A549 (cell line): ENCODE data around the gene INPP1. TPM values are rescaled to one million over a fixed set of nuclear protein-coding genes. Genes with fewer than 3 reads are reported as not detected.

Source experiments
- ATAC-seq, 2 experiments: fragments of 200-7000 bp in 1 of 2; fragments of >200 bp in 1 of 2; cut with Nextera tagmentation in 1 of 2; cut with Tn5 transposase in 1 of 2; 3 replicates each; pipeline versions ENCODE4 v1.8.0 to v1.9.1; 2018 to 2020; ENCODE audit warnings: mild to moderate bottlenecking in 1 of 2, moderate library complexity in 1 of 2
- CTCF ChIA-PET: fragments of 300-600 bp; sonication (Branson Sonifier 250); formaldehyde crosslinking; extraction: SDS; loops from one replicate; lab custom pipeline; 2021; ENCODE audit warnings: antibody characterized with exemption, inconsistent platforms; lab: Yijun Ruan, JAX
- POLR2A ChIA-PET: fragments of 350-600 bp; formaldehyde crosslinking; extraction: SDS; loops from one replicate; lab custom pipeline; 2021; ENCODE audit warnings: antibody characterized with exemption, inconsistent platforms; lab: Yijun Ruan, JAX
- DNase-seq, 2 experiments: peaks; one replicate each; pipeline versions ENCODE4 v3.0.0 to v3.0.0-alpha.2; 2011 to 2016; ENCODE audit warnings: low read depth in 1 of 2, low spot score in 1 of 2
- FAIRE-seq: peaks from 2 replicates; lab custom pipeline; 2011; peaks lifted over from hg19 to GRCh38; lab: Jason Lieb, UNC
- H3K27ac ChIP-seq, 2 experiments: fragments of >200 bp; sonication (Bioruptor Twin); formaldehyde crosslinking; 3 replicates each; pipeline ENCODE4 v1.5.1; 2016 to 2017
- H3K4me1 ChIP-seq: fragments of >200 bp; sonication (Bioruptor Twin); formaldehyde crosslinking; 3 replicates; pipeline ENCODE4 v1.6.1; 2016
- H3K4me2 ChIP-seq: fragments of >200 bp; sonication (Bioruptor Twin); formaldehyde crosslinking; 3 replicates; pipeline ENCODE4 v1.6.1; 2016
- H3K4me3 ChIP-seq: fragments of >200 bp; sonication (Bioruptor Twin); formaldehyde crosslinking; 3 replicates; pipeline ENCODE4 v1.5.1; 2016
- H3K9me3 ChIP-seq: fragments of >200 bp; sonication (Bioruptor Twin); formaldehyde crosslinking; 3 replicates; pipeline ENCODE4 v1.6.1; 2016
- BHLHE40 ChIP-seq: IDR thresholded peaks from 2 replicates; pipeline ENCODE4 v1.6.1; 2012; ENCODE audit warnings: low read depth, low read length, inconsistent platforms
- CBX2 ChIP-seq: fragments of 200-600 bp; sonication (generic); IDR thresholded peaks from 2 replicates; pipeline ENCODE4 v1.6.1; 2016; ENCODE audit warnings: low read depth, mild to moderate bottlenecking, borderline replicate concordance
- CEBPB ChIP-seq, 2 experiments: fragments of >200 bp in 1 of 2; sonication (Bioruptor Twin) in 1 of 2; formaldehyde crosslinking in 1 of 2; IDR thresholded peaks; 2 replicates each; pipeline ENCODE4 v1.6.1; 2012 to 2016
- CTCF ChIP-seq: fragments of >200 bp; sonication (Bioruptor Twin); formaldehyde crosslinking; IDR thresholded peaks from 3 replicates; pipeline ENCODE4 v1.5.1; 2016
- E2F6 ChIP-seq: IDR thresholded peaks from 2 replicates; pipeline ENCODE4 v1.6.1; 2012; ENCODE audit warnings: low read depth, borderline replicate concordance
- EHF ChIP-seq: fragments of 250-450 bp; sonication (Bioruptor Pico); IDR thresholded peaks from 2 replicates; pipeline ENCODE4 v1.5.0; 2020; ENCODE audit warnings: mild to moderate bottlenecking
- ESRRA ChIP-seq: fragments of 150-350 bp; IDR thresholded peaks from 2 replicates; pipeline ENCODE4 v1.6.1; 2014; ENCODE audit warnings: mild to moderate bottlenecking, low read length, borderline replicate concordance
- FOSB ChIP-seq: fragments of 250-450 bp; sonication (Bioruptor Pico); IDR thresholded peaks from 2 replicates; pipeline ENCODE4 v1.5.0; 2020; ENCODE audit warnings: mild to moderate bottlenecking, moderate library complexity
- GATA3 ChIP-seq: IDR thresholded peaks from 2 replicates; pipeline ENCODE4 v1.6.1; 2012; ENCODE audit warnings: borderline replicate concordance
- HDAC2 ChIP-seq: fragments of 200-600 bp; sonication (generic); IDR thresholded peaks from 2 replicates; pipeline ENCODE4 v1.6.1; 2016
- HOXB13 ChIP-seq: fragments of 250-450 bp; sonication (Bioruptor Pico); IDR thresholded peaks from 2 replicates; pipeline ENCODE4 v1.5.0; 2020; ENCODE audit warnings: low read depth, mild to moderate bottlenecking, moderate library complexity
- JUN ChIP-seq, 2 experiments: fragments of >200 bp; sonication (Bioruptor Twin); formaldehyde crosslinking; IDR thresholded peaks; 2 replicates in 1 of 2; 3 replicates in 1 of 2; pipeline ENCODE4 v1.6.1; 2016 to 2017
- JUNB ChIP-seq: fragments of >200 bp; sonication (Bioruptor Twin); formaldehyde crosslinking; IDR thresholded peaks from 2 replicates; pipeline ENCODE4 v1.6.1; 2016
- KDM1A ChIP-seq: fragments of 200-600 bp; sonication (generic); IDR thresholded peaks from 2 replicates; pipeline ENCODE4 v1.6.1; 2016; ENCODE audit warnings: low read depth, mild to moderate bottlenecking
- KDM5A ChIP-seq: fragments of 200-600 bp; sonication (generic); IDR thresholded peaks from 2 replicates; pipeline ENCODE4 v1.6.1; 2016; ENCODE audit warnings: antibody characterized with exemption, mild to moderate bottlenecking
- MAFK ChIP-seq: fragments of 450-650 bp; IDR thresholded peaks from 2 replicates; pipeline ENCODE4 v1.6.1; 2014; ENCODE audit not compliant: partially characterized antibody
- MAZ ChIP-seq: fragments of 150-350 bp; IDR thresholded peaks from 2 replicates; pipeline ENCODE4 v1.6.1; 2014; ENCODE audit warnings: antibody characterized with exemption, low read depth, low read length, borderline replicate concordance
- MYC ChIP-seq: IDR thresholded peaks from 2 replicates; pipeline ENCODE4 v1.6.1; 2012; ENCODE audit warnings: mild to moderate bottlenecking, inconsistent platforms, low read length, improper control_type of control experiment, borderline replicate concordance
- NFE2L2 ChIP-seq: fragments of 150-350 bp; conservative IDR thresholded peaks from 2 replicates; pipeline ENCODE4 v1.6.1; 2014; ENCODE audit warnings: low read length
- PBX3 ChIP-seq: IDR thresholded peaks from 2 replicates; pipeline ENCODE4 v1.6.1; 2012
- RAD21 ChIP-seq, 2 experiments: fragments of >200 bp in 1 of 2; sonication (Bioruptor Twin) in 1 of 2; formaldehyde crosslinking in 1 of 2; IDR thresholded peaks in 1 of 2; conservative IDR thresholded peaks in 1 of 2; 2 replicates in 1 of 2; 3 replicates in 1 of 2; pipeline ENCODE4 v1.6.1; 2012 to 2018; ENCODE audit warnings: inconsistent platforms in 1 of 2
- RCOR1 ChIP-seq: fragments of 150-350 bp; IDR thresholded peaks from 2 replicates; pipeline ENCODE4 v1.6.1; 2014; ENCODE audit warnings: antibody characterized with exemption, low read length, low read depth
- RFX5 ChIP-seq: fragments of 450-650 bp; IDR thresholded peaks from 2 replicates; pipeline ENCODE4 v1.7.1; 2014; ENCODE audit warnings: antibody characterized with exemption, mild to moderate bottlenecking, moderate library complexity
- TP53 ChIP-seq: fragments of 250-450 bp; sonication (Bioruptor Pico); IDR thresholded peaks from 2 replicates; pipeline ENCODE4 v1.5.0; 2021; ENCODE audit warnings: mild to moderate bottlenecking, moderate library complexity
- ZC3H11A ChIP-seq: fragments of 450-650 bp; IDR thresholded peaks from 2 replicates; pipeline ENCODE4 v1.6.1; 2014; ENCODE audit warnings: antibody characterized with exemption, mild to moderate bottlenecking
- WGBS: methylation state at CpG from one replicate; pipeline ENCODE4 v1.1.6; 2017; ENCODE audit errors: missing lambda C conversion rate; 5-methylcytosine and 5-hydroxymethylcytosine counted together
- polyA plus RNA-seq, 4 experiments: library from polyadenylated mRNA; depleted of rRNA in 3 of 4; stranded (reverse); fragments of >200 nt; fragmentation: RNase III in 1 of 4; extraction: RNeasy Plus Mini Kit Qiagen cat#74134 plus additional on column Dnase treatment in 1 of 4; gene quantifications; 2 replicates in 3 of 4; 3 replicates in 1 of 4; pipeline ENCODE4 v1.2.3, GENCODE V29; 2011 to 2017

Gene INPP1
- polyA plus RNA-seq, 2 of the 4 experiments (the other 2 are of a cell fraction): 12.8 to 18.4 TPM

GRCh38 chr2:190406805-190407204, 63.4 kb downstream of the INPP1 start:
- DNase-seq (no peak), ATAC-seq (no peak), FAIRE-seq (no peak)
- ChIA-PET POLR2A (no interaction called here), CTCF (interaction anchor here (0.9 to 1.2 kb wide), 2 partner anchors 8 to 74 kb away, joined by 3 to 4 read pairs; no protein-coding TSS in a partner anchor)
- TF ChIP-seq CTCF (no peak), PBX3 (no peak), HDAC2 (no peak), ESRRA (no peak), BHLHE40 (no peak), MYC (no peak), GATA3 (no peak), RCOR1 (no peak), EHF (no peak)
- Histone ChIP-seq H3K9me3 (0 out of 3 replicates have a peak, but pooled peaks cover 3% of the 10 kb centered on the region), H3K4me1 (peaks cover 23% of the 10 kb centered on the region), H3K27ac (no peak overlapping the region), H3K4me2 (no peak overlapping the region), H3K4me3 (no peak overlapping the region)
- WGBS: 89% methylated on average over 4 of the region's 4 CpGs

- FAIRE-seq: no peak
- TF ChIP-seq TP53 (CRISPR knock-in tag): no peak
- no peak for TF ChIP-seq MYC
- TF ChIP-seq MAZ: no peak
- TF ChIP-seq NFE2L2: no peak
- no peak for TF ChIP-seq KDM1A
- TF ChIP-seq E2F6: no peak
- TF ChIP-seq FOSB (CRISPR knock-in tag): no peak
- no peak for TF ChIP-seq HOXB13 (CRISPR knock-in tag)
- TF ChIP-seq CEBPB (IDR thresholded peaks at IDR 0.05): no peak
- TF ChIP-seq CBX2: no peak
- no peak for TF ChIP-seq JUN (IDR thresholded peaks at IDR 0.05)
- no peak for TF ChIP-seq MAFK
- no peak for TF ChIP-seq ZC3H11A
- TF ChIP-seq GATA3: no peak
- no peak for TF ChIP-seq RAD21 (conservative IDR thresholded peaks at IDR 0.05 in 1 of 2, IDR thresholded peaks at IDR 0.05 in 1 of 2)
- TF ChIP-seq JUNB: no peak
- TF ChIP-seq RFX5: no peak
- no peak for TF ChIP-seq KDM5A
- TF ChIP-seq, all 56 proteins: peak for 0
- Histone ChIP-seq H3K9me3 (0 out of 3 replicates have a peak, but pooled peaks cover 3% of the 10 kb centered on the region), H3K4me2 (peak overlapping the region; percentile 86), H3K27ac (peak overlapping the region; percentile 90 to 98; a peak in 5 of 6 replicates), H3K4me1 (peaks cover 28% of the 10 kb centered on the region), H3K4me3 (peak overlapping the region; percentile 84)
- peak in 1 of 2 experiments; percentile 24 for DNase-seq
- 84% methylated on average over 11 of the region's 11 CpGs for WGBS
- ChIA-PET POLR2A (no interaction called here), CTCF (interaction anchor here (1.0 to 1.2 kb wide), 2 partner anchors 64 to 74 kb away, joined by 3 to 4 read pairs; partner anchors contain the start of gene INPP1)
- ATAC-seq: no peak
These were observed 63.9 kb downstream of the INPP1 start for GRCh38 chr2:190407246-190407661.
